ENCODE results near the gene TMEM229B. TPM values are rescaled to one million over a fixed set of nuclear protein-coding genes. Genes with fewer than 3 reads are reported as not detected.

The TMEM229B gene
- total and polyA plus RNA-seq, 4 donors: 0.40 to 2.0 (median 1.6) TPM

GRCh38 chr14:67505254-67505653 is 16.7 kb upstream of the TMEM229B start:
- no peaks in the 10 kb centered on the region for H3K36me3 ChIP-seq (ENCODE audit: control insufficient read depth in 4 of 4, insufficient read depth in 3 of 4, low read depth in 1 of 4, low read length in 3 of 4)
- H3K27ac ChIP-seq (ENCODE audit: low read depth in 1 of 2, low read length in 2 of 2): no peak overlapping the region
- no peaks in the 10 kb centered on the region for H3K9me3 ChIP-seq (ENCODE audit: control insufficient read depth in 4 of 4, low read length in 3 of 4)
- WGBS: 78% methylated on average over 1 of the region's 1 CpG
- no peak for DNase-seq (ENCODE audit: low spot score)
- TF ChIP-seq CTCF (IDR thresholded peaks at IDR 0.05; ENCODE audit: low read depth, low read length, missing input control) (no peak), ATF3 (IDR thresholded peaks at IDR 0.05) (no peak), RAD21 (IDR thresholded peaks at IDR 0.05) (no peak), EGR1 (IDR thresholded peaks at IDR 0.05; ENCODE audit: low read depth in 2 of 2) (no peak), GABPA (IDR thresholded peaks at IDR 0.05 in 1 of 2, conservative IDR thresholded peaks at IDR 0.05 in 1 of 2) (no peak)
- no peaks in the 10 kb centered on the region for H3K27me3 ChIP-seq (ENCODE audit: control insufficient read depth in 4 of 4, insufficient read depth in 4 of 4, low read length in 3 of 4)
- H3K4me1 ChIP-seq (ENCODE audit: control insufficient read depth in 4 of 4, insufficient read depth in 4 of 4, low read length in 3 of 4): no peaks in the 10 kb centered on the region
- no peak overlapping the region for H3K9ac ChIP-seq (ENCODE audit: low read depth in 1 of 2, low read length in 2 of 2)
- no peak overlapping the region for H3K4me3 ChIP-seq (ENCODE audit: low read depth in 1 of 3, low read length in 3 of 3)

- no peaks in the 10 kb centered on the region for H3K4me1 ChIP-seq (ENCODE audit: control insufficient read depth in 4 of 4, insufficient read depth in 4 of 4, low read length in 3 of 4)
- no peak overlapping the region for H3K27ac ChIP-seq (ENCODE audit: low read depth in 1 of 2, low read length in 2 of 2)
- H3K36me3 ChIP-seq (ENCODE audit: control insufficient read depth in 4 of 4, insufficient read depth in 3 of 4, low read depth in 1 of 4, low read length in 3 of 4): no peaks in the 10 kb centered on the region
- TF ChIP-seq RAD21 (IDR thresholded peaks at IDR 0.05) (no peak), HNF4A (conservative IDR thresholded peaks at IDR 0.05) (no peak), FOXA2 (IDR thresholded peaks at IDR 0.05) (no peak), ATF3 (IDR thresholded peaks at IDR 0.05) (no peak), CTCF (IDR thresholded peaks at IDR 0.05; ENCODE audit: low read depth, low read length, missing input control) (no peak), GABPA (IDR thresholded peaks at IDR 0.05 in 1 of 2, conservative IDR thresholded peaks at IDR 0.05 in 1 of 2) (no peak), FOXA1 (IDR thresholded peaks at IDR 0.05) (no peak), EGR1 (IDR thresholded peaks at IDR 0.05; ENCODE audit: low read depth in 2 of 2) (no peak), JUND (IDR thresholded peaks at IDR 0.05) (no peak), NR2F2 (IDR thresholded peaks at IDR 0.05) (no peak)
- no peaks in the 10 kb centered on the region for H3K27me3 ChIP-seq (ENCODE audit: control insufficient read depth in 4 of 4, insufficient read depth in 4 of 4, low read length in 3 of 4)
- no peak overlapping the region for H3K9ac ChIP-seq (ENCODE audit: low read depth in 1 of 2, low read length in 2 of 2)
- H3K4me3 ChIP-seq (ENCODE audit: low read depth in 1 of 3, low read length in 3 of 3): no peak overlapping the region
- WGBS: 79% methylated on average over 7 of the region's 7 CpGs
- no peak for DNase-seq (ENCODE audit: low spot score)
- H3K9me3 ChIP-seq (ENCODE audit: control insufficient read depth in 4 of 4, low read length in 3 of 4): no peaks in the 10 kb centered on the region
Observed at GRCh38 chr14:67503331-67503730, 14.8 kb upstream of the TMEM229B start.

- no peaks in the 10 kb centered on the region for H3K36me3 ChIP-seq (ENCODE audit: control insufficient read depth in 4 of 4, insufficient read depth in 3 of 4, low read depth in 1 of 4, low read length in 3 of 4)
- TF ChIP-seq TAF1 (conservative IDR thresholded peaks at IDR 0.05) (no peak), REST (IDR thresholded peaks at IDR 0.05) (no peak), NR2F2 (IDR thresholded peaks at IDR 0.05) (no peak), FOXA1 (IDR thresholded peaks at IDR 0.05) (no peak), SP1 (IDR thresholded peaks at IDR 0.05) (no peak), GABPA (IDR thresholded peaks at IDR 0.05 in 1 of 2, conservative IDR thresholded peaks at IDR 0.05 in 1 of 2) (no peak), JUND (IDR thresholded peaks at IDR 0.05) (no peak), YY1 (IDR thresholded peaks at IDR 0.05) (no peak), ZBTB33 (IDR thresholded peaks at IDR 0.05) (no peak), RAD21 (IDR thresholded peaks at IDR 0.05) (no peak)
- H3K4me1 ChIP-seq (ENCODE audit: control insufficient read depth in 4 of 4, insufficient read depth in 4 of 4, low read length in 3 of 4): no peaks in the 10 kb centered on the region
- H3K9me3 ChIP-seq (ENCODE audit: control insufficient read depth in 4 of 4, low read length in 3 of 4): no peaks in the 10 kb centered on the region
- DNase-seq (ENCODE audit: low spot score): no peak
- 60% methylated on average over 6 of the region's 6 CpGs for WGBS
- H3K27me3 ChIP-seq (ENCODE audit: control insufficient read depth in 4 of 4, insufficient read depth in 4 of 4, low read length in 3 of 4): no peaks in the 10 kb centered on the region
- no peak overlapping the region for H3K9ac ChIP-seq (ENCODE audit: low read depth in 1 of 2, low read length in 2 of 2)
- H3K27ac ChIP-seq (ENCODE audit: low read depth in 1 of 2, low read length in 2 of 2): no peak overlapping the region
- no peak overlapping the region for H3K4me3 ChIP-seq (ENCODE audit: low read depth in 1 of 3, low read length in 3 of 3)
Observed at GRCh38 chr14:67502867-67503266, 14.3 kb upstream of the TMEM229B start.

All from liver (tissue), 9 donors.